ENCODE data around the gene FAM174C.

FAM174C gene

DNA sequence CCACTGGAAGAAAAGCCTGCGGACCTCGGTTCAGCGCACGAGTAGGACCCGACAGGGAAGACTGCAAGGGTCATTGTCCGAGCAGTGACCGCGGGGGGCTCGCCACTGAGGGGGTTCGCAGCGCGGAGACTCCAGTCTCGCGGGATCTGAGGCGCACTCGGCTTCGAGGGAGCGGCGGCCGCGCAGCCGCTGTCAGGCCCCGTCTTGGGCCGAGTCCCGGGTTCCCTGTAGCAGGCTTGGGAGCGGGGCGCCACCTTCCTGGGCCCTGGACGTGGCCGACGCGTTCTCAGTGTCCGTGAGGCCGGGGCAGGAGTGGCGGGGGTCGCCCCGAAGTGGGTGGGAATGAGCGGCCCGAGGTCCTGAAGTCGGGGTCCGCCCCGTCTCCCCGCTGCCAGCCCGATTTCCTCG is 474 bp upstream of the FAM174C start:
- DNase-seq = no peak

GRCh38 chr19:1275976-1276627 is 772 bp downstream of the FAM174C start:
- no peak for DNase-seq

GRCh38 chr19:1276628-1277022 is 1.3 kb downstream of the FAM174C start:
- no peak for DNase-seq

GRCh38 chr19:1277061-1277460 is 1.7 kb downstream of the FAM174C start:
- no peak for DNase-seq

GRCh38 chr19:1278074-1278473 is 2.7 kb downstream of the FAM174C start:
- DNase-seq = no peak

DNA sequence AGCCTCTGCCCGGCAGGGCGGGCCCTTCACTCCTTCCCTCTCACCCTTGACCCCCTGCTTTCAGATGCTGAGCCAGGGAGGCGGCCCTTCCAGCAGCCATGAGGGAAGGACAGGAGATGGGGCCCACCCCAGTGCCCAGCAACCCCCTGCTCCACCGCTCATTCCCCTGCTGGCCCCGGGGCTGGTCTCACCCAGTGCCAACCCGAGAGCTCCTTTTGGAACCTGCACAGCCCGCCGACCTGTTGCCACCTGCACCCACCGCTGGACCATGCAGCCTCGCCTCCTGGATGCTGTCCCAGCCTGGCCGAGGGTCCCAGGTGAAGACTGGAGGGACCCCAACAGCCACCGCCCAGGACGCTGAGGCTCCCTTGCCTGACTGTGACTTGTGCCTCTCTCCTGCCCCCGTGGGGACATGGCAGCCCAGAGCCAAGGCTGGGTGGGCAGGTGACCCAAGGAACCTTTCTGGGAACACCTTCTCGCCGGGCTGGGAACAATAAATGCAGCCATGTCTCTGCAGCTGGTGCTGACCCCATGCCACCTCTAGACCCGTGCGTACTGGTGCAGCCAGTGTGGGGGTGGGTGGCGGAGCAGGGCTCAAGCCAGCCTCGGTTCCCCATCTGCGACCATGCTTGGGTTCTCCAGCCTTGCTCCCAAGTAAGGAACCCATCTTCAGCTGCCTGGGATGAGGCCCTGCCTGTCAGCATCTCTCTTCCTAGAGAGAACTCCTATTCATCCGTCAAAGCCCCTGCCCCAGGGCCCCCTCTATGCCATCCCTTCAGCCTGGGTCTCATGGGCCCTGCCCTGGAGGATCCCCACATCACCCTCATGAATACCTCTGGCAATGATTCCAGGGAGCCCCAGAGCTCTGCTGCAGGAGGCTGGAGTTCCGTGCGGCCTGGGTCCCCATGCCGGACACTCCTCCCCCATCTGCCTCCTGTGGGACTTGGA is 3.7 kb downstream of the FAM174C start:
- no peak for DNase-seq

DNA sequence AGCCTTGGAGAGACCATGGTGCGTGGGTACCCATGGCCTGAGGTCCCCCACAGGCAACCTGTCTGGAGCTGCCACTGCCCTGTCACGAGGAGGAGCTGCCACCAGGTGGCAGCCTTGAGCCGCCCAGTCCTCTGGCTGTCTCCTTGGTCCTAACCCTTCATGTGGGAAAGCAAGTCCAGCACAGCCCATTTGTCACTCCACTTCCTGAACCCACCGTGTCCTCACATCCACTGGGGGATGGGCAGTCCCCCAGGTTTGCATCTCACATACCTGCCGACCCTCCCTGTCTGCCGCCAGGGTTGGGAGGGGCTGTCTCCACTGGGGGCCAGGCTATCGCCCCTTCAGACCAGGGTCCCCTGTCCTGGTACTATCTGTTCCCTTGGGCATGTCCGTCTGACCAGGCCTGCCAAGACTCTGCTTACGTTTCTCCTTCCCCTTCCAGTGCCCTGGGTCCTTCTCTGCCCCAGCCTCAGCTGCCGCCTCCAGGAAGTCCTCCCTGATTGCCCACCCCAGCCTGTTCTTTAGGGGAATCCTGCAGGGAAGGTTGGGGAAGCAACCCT is 4.5 kb downstream of the FAM174C start:
- peak; percentile 59 for DNase-seq

GRCh38 chr19:1280636-1281568 is 5.6 kb downstream of the FAM174C start:
- DNase-seq = no peak

DNA sequence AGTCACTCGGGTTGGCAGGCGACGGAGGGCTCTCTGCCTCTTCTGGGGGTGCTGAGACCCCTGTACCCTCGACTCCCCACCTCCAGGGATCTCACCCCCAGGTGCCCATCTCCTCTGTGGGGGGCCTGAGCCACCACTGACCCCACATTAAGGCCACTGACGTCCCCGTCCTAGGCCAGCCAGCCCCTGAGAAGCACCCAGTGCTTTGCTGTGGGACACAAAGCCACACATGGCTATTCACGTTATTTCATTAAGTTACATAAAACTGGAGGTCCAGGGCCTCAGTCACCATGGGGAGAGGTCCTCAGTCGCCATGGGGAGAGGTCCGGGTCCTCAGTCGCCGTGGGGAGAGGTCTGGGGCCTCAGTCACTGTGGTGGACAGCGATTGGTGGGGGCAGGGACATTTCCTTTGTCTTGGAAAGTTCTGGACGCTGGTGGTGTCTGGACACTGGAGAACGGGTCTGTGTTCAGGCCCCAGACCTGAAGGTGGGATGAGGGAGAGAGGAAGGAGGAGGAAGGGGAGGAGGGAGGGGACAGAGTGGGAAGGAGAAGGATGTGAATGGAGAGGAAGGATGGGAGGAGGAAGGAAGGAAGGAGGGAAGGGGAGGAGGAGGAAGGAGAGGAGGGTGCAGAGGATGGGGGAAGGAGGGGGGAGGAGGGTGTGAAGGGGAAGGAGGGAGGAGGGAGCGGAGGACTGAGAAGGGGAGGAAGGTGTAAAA is 6.4 kb downstream of the FAM174C start:
- no peak for DNase-seq

DNA sequence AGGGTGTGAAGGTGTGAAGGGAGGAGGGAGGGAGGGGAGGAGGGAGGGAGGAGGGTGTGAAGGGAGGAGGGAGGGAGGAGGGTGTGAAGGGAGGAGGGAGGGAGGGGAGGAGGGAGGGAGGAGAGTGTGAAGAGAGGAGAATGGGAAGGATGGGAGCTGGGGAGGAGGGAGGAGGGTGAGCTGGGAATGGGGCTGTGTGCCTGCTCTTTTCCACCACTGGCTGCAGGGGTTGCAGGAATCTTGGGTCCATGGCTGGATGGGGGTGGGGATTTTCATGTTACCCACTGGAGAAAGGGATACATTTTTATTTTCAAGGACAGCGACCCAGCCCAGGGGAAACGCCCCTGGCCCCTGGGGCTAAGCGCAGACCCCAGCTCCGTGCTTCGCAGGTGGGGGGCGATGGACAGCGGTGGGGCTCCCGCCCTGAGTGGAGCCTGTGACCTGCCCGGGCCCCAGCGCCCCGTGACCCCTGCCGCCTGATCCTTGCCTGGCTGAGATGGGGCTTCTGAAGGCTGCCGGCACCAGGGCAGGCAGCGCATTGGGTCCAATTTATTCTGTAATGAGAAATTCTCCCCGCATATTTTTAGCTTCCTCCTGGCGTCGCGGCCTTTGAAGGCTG is 7.4 kb downstream of the FAM174C start:
- no peak for DNase-seq

DNA sequence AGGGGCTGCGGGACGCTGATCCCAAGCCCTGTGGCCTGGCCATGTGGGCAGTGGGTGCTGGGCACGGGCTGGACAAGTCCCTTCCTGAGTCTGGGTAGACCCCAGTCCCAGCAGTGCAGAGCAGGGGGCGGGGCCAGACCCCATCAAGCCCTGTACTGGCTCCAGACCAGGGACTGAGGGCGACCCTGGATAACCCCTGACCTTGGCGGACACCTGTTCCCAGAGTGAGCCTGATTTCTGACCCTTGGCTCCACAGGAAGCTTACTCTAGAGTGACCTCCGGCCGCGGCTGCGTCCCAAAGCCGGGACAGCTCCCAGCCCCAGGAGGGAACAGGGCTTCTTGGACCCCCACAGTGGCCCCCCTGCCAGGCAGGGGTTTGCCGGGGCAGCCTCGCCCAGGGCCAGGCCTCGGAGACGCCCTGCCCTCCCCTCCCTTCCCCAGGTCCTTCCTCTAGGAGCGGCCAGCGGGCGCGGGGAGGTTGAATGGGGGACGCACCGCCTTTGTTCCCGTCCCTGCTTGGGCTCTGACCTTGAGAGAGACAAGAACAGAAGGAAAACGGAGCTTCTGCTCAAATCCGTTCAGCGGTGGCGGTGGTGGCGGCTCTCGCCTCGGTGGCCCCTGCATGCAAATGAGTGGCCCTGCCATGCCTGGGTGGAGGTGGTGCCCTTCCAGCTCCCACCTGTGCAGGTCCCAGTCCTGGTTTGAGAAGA is 8.0 kb downstream of the FAM174C start:
- DNase-seq = no peak

GRCh38 chr19:1283917-1284292 is 8.6 kb downstream of the FAM174C start:
- DNase-seq = no peak

DNA sequence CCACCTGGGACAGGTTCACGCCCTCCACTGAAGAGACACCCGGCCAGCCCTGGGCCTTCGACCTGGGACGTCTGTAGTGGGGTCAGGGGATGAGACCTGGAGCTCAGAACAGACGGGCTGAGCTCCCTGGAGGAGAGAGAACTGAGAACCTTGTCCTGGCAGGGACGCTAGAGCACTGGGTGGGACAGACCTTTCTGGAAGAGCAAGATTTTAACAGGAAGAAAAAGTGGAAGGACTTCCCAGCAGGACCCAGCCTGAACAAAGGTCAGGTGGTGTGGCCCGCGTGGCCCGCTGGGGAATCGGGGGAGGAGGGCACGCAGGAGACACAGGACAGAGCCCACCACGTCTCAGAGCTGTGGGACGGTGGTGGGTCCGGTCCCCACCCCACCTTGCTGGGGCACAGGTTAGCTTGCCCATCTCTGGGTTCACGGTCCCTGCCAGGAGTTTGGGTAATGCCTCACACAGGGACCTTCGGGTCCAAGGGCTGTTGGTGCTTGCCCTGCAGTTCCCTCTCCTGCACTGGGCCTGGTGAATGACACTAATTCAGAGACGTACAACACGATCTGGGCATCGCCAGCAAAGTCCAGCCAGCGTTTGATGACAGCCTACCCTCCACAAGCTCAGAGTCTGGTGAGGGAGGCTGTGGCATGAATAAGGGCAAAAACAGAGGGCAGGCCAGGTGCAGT is 9.1 kb downstream of the FAM174C start:
- DNase-seq = no peak

GRCh38 chr19:1284979-1285736 is 9.8 kb downstream of the FAM174C start:
- DNase-seq = no peak

DNA sequence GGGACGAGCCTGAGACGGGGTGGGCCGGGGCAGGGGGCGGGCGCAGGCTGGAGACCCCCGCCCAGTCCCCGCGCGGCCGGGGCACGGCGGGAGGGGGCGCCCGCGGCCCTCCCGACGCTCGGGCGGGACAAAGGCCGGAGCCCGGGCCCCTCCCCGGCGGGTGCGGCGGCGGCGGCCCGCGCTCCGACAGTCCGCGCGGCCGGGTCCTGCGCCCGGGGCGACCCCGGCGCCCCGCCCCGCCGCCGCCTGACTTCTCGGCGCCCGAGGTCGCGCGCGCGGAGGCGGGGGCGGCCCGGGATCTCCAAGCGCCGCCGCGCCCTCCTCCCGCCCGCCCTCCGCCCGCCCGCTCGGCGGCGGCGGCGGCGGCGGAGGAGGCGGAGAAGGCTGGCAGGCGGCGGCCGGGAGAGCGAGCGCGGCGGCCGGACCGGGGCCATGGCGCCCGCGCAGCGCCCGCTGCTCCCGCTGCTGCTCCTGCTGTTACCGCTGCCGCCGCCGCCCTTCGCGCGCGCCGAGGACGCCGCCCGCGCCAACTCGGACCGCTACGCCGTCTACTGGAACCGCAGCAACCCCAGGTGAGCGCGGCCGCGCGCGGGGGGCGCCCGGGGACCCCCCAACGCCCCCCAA is 10.5 kb downstream of the FAM174C start, which contains the start of gene EFNA2:
Gene EFNA2, plus strand, starts transcription at position 137 of the 624 bp plus-strand sequence. Its CDS starts 296 bp downstream, at position 433.
- DNase-seq = no peak

- DNase-seq = no peak
These were observed 11.4 kb downstream of the FAM174C start for GRCh38 chr19:1286487-1287353.

DNA sequence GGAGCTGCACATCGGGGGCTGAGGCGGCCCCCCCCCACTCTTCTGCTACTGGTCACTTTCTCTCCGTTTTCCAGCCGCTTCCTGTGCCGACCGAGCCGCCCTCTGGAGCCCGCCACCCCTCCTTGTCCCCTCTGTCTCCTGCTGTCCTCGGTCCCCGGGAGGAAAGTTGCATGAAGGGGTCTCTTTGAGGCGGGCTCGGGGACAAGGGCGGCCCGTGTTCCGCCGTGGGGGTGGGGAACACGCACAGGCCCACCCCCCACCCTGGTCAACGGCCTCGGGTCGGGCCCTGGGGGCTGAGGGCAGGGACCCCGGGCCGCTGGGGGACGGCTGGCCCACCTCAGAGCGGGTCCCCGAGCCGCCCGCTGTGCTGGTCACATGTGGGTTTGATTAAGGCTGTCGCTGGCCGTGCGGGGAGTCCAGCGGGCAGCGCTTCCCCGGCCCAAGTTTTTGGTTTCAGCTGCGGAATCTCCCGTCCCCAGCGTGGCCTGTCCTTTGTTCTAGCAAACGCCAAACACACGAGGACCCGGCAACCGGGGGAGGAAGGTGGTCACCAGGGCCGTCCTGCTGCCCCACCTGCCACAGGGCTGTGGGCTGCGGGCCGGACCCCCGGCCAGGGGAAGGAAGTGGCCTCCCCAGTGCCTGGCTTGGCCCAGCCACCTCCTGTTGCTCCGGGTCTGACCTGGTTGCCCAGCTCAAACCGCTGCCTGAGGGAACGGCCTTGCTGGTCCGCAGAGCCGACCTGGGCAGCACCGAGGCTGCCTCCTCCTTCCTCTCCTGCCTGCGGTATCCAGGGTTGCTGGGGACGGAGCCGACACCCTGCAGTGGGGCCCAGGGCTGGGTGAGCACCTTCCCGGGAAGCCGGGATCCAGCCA is 12.3 kb downstream of the FAM174C start:
- no peak for DNase-seq

Data from effector CD8-positive, alpha-beta T cell (primary cell).